Iris pigment epithelial cell (primary cell): ENCODE measurements around the gene WNT6.

ENCODE experiments used
- DNase-seq: peaks from one replicate; pipeline ENCODE4 v3.0.0-alpha.2; 2011; ENCODE audit warnings: low read depth

WNT6 gene

GRCh38 chr2:218877891-218878290 lies 18.3 kb downstream of the WNT6 start:
- DNase-seq = no peak

DNA sequence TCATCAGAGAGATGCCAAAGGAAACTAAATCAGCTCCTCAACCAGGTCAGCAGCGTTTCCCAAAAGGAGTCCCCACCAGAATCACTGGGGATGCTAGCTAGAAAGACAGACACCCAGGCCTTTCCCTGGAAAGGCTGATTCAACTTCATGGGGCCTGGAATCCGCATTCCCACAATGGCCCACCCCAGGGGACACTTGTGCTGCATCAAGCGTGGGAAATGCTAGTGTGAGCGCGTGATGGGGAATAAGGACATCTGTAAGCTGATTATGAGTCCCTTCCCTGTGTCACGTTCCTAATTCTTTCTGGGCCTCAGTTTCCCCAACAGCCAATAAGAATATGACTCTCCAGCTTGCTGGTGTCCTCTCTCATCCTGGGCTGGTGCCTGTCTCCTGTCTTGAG lies 18.9 kb downstream of the WNT6 start:
- no peak for DNase-seq

DNA sequence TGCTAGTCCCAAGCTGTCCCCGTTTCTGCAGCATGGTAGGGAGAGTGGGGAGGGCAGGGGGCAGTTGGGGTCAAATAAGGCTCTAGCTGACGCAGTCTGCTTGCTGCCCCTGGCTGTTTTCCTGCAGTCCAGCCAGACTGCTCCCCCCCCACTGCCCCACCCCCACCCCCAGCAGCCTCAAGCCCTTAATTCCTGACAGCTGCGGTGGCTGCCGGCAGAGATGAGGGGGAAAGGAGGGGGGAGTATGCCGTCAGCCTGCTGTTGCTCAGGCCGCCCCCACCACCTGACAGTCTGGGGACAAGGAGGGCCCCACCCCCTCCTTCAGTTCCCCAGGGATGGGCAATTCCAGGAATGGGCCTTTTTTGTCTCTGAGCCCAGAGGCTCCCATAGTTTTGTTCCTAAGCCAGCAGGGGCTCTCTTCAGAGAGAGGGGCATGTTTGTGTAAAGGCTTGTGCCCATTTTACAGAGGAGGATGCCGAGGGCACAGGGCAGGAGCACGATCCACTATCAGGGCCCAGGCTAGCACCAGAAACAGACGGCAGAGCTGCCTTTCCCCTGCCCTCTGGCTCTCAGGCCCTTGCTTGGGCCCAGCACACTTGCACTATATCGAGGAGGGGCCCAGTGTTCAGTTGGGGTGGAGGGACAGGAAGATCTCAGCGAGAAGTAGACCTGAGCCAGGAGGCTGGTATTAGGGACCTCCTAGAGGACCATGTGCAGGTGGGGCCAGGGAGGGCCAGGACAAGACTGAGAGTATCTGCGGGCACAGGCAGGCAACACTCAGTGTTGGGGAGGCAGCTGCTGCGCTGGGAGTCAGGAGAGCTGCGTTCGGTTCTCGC lies 19.5 kb downstream of the WNT6 start:
- no peak for DNase-seq

DNA sequence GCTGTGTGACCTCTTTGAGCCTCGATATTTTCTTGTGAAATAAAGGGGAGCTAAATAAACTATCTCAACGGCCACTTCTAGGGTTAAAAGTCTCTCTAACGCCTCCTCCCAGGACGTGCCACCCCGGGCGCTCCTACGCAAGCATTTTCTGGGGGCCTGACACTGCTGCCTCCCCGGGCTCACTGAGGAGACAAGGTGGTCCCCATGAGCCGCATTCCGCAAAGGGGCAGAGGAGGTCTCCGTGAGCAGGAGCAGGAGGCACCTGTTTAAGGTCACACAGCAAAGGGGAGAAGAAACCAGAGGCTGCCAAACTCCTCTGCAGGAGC lies 20.1 kb downstream of the WNT6 start:
- DNase-seq = no peak

DNA sequence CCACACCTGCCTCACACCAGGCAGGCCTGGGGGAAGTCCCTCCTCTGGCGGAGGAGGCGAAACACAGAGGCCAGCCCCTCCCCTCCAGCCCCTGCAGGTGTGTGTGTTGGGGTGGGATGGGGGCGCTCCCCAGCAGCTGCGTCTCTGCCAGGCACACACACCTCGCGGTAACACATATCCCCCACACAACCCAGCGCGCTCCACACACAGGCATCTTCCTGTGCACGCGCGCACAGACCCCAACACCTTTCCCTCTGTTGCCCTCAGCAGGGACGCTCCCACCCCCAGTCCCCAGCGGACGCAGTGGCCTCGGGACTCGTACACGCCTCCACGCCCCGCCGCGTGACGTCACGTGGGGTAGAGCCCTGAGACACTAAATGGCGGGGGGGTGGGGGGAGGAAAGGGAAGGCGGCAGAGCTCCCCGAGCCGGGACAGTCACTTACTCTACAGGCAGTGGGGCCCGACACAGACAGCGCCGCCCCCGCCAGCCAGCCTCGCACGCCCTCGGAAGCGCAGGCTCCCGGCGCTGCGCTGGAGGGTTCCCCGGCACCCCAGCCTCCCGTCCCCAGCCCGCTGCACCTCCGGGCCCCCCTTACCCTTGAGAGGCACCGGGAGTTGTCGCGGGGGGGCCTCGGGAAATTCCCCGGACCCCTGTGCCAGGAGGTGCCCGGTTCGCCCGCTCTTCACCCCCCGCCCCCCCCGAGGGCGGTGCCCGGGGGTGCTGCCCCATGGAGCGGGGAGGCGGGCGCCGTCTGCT lies 20.7 kb downstream of the WNT6 start, which contains the start of gene WNT10A:
TSS of gene WNT10A (plus strand) at position 751 of the 757 bp plus-strand sequence. CDS start 144 bp downstream, outside the sequence.
- no peak for DNase-seq

- DNase-seq = no peak
Measured at GRCh38 chr2:218880859-218881594, 21.4 kb downstream of the WNT6 start.

- no peak for DNase-seq
Measured at GRCh38 chr2:218881744-218882460, 22.3 kb downstream of the WNT6 start.

- no peak for DNase-seq
Measured at GRCh38 chr2:218882461-218882816, 22.8 kb downstream of the WNT6 start.

GRCh38 chr2:218882866-218883366 lies 23.3 kb downstream of the WNT6 start:
- no peak for DNase-seq

- peak; percentile 16 for DNase-seq
Measured at GRCh38 chr2:218883491-218884490, 24.2 kb downstream of the WNT6 start.

GRCh38 chr2:218884519-218884918 lies 24.9 kb downstream of the WNT6 start:
- DNase-seq = no peak

- DNase-seq = no peak
Measured at GRCh38 chr2:218885981-218886947, 26.7 kb downstream of the WNT6 start.

DNA sequence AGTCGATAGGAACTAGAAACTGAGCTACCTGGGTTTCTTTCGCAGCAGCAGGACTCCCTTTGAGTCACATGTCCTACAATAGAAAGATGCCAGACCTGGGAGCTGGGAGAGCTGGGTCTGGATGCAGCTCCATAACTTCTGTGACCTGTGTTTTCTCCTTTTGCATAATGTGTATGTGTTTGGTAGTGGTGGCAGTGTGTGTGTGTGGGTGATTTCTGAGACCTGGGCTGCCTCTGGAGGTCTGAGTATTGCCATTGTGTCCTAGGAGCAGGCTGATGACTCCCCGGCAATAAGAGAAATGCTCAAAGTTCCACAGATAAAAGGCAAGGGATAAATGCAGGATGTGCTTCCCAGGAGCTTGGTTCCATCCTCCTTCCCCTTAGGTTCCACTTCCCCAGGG lies 27.5 kb downstream of the WNT6 start:
- DNase-seq = no peak

DNA sequence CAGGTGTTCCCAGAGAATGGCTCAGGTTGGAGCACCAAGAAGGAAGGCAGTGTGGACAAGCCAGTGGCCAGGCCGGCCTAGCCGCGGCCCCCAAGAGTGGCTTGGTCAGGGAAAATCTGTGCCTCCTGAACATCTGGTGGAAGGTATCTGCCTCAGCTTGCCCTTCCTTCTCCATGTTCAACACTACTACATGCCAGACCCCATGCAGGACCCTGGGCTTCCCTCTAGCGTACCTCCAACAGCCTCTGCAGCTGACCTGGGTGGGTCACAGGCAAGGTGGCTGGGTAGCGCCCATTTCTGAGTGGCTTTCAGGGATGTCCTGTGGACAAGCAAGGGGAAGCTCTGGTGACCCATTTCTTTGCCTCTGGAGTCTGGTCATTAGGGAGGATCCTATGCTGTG lies 28.7 kb downstream of the WNT6 start:
- no peak for DNase-seq

- DNase-seq = no peak
Measured at GRCh38 chr2:218889937-218890336, 30.3 kb downstream of the WNT6 start.

- DNase-seq = no peak
Measured at GRCh38 chr2:218890369-218890768, 30.8 kb downstream of the WNT6 start.

GRCh38 chr2:218891275-218892135 lies 31.9 kb downstream of the WNT6 start:
- DNase-seq = no peak

DNA sequence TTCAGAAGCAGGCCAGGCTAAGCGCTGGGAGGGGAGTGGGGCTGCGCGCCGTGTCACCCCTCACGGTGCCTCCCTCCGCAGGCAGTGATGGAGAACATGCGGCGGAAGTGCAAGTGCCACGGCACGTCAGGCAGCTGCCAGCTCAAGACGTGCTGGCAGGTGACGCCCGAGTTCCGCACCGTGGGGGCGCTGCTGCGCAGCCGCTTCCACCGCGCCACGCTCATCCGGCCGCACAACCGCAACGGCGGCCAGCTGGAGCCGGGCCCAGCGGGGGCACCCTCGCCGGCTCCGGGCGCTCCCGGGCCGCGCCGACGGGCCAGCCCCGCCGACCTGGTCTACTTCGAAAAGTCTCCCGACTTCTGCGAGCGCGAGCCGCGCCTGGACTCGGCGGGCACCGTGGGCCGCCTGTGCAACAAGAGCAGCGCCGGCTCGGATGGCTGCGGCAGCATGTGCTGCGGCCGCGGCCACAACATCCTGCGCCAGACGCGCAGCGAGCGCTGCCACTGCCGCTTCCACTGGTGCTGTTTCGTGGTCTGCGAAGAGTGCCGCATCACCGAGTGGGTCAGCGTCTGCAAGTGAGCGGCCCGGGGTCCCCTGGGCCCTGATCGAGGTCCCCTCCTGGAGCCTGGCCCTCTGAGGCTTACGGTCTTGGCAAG lies 33.2 kb downstream of the WNT6 start:
- peak; percentile 47 for DNase-seq
